Measurements from ENCODE around the gene PACC1.
A peak's percentile ranks its signal among the peaks of the same experiment; 100 is the strongest.
"Not testable (repeated sequence)": the region's sequence is repeated elsewhere in the genome, so short reads cannot be mapped to it uniquely, and the experiment has no call there.

PACC1 gene

DNA sequence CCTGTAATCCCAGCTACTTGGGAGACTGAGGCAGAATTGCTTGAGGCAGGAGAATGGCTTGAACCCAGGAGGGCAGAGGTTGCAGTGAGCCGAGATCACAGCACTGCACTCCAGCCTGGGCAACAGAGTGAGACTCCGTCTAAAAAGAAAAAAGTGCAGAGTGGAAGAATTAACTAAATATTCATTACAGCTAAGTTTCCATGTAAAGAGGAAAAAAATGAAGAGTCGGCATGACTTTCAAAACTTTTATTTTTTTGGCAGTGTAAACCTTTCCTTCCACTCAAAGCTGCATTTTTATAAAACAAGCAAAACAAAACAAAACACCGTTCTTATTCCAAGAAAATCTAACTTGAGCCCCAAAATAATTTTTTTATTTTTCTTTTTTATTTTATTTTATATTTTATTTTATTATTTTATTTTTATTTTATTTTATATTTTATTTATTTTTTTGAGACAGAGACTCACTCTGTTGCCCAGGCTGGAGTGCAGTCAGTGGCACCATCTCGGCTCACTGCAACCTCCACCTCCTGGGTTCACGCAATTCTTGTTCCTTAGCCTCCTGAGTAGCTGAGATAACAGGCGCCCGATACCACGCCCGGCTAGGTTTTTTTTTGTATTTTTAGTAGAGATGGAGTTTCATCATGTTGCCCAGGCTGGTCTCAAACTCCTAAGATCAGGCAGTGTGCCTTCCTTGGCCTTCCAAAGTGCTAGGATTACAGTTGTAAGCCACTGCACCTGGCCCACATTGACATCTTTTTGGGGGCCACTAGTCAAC is 62.9 kb downstream of the PACC1 start:
- no peaks in the 10 kb centered on the region for H3K9me3 Mint-ChIP-seq (ENCODE audit: low read depth)
- no peak overlapping the region for H3K4me3 Mint-ChIP-seq
- H3K27me3 Mint-ChIP-seq = no peaks in the 10 kb centered on the region
- peaks cover 3% of the 10 kb centered on the region for H3K36me3 Mint-ChIP-seq
- peak overlapping the region; percentile 10 for H3K27ac Mint-ChIP-seq
- no peaks in the 10 kb centered on the region for H3K4me1 Mint-ChIP-seq (ENCODE audit: low read depth)

- Mint-ChIP-seq H3K9me3 (ENCODE audit: low read depth) (no peaks in the 10 kb centered on the region), H3K4me1 (ENCODE audit: low read depth) (peaks cover 2% of the 10 kb centered on the region), H3K4me3 (no peak overlapping the region), H3K27me3 (no peaks in the 10 kb centered on the region), H3K27ac (no peak overlapping the region), H3K36me3 (peaks cover 4% of the 10 kb centered on the region)
Measured at GRCh38 chr1:212346601-212347000, 68.1 kb downstream of the PACC1 start.

DNA sequence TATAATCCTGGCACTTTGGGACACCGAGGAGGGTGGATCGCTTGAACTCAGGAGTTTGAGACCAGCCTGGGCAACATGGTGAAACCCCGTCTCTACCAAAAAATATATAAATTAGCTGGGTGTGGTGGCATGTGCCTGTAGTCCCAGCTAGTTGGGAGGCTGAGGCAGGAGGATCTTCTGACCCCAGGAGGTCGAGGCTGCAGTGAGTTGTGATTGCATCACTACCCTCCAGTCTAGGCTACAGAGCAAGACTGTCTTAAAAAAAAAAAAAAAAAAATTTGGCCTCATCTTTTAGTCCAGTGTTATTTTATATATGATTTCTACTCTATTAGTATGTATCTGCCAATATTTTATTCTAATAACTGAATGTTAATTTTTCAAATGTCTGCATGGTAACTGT is 69.8 kb downstream of the PACC1 start:
- no peak overlapping the region for H3K4me3 Mint-ChIP-seq

GRCh38 chr1:212341090-212341489 is 73.6 kb downstream of the PACC1 start:
- H3K36me3 Mint-ChIP-seq = peaks cover 8% of the 10 kb centered on the region
- no peak overlapping the region for H3K4me3 Mint-ChIP-seq
- no peaks in the 10 kb centered on the region for H3K9me3 Mint-ChIP-seq (ENCODE audit: low read depth)
- no peaks in the 10 kb centered on the region for H3K27me3 Mint-ChIP-seq
- H3K4me1 Mint-ChIP-seq (ENCODE audit: low read depth) = peaks cover 2% of the 10 kb centered on the region
- no peak overlapping the region for H3K27ac Mint-ChIP-seq

More for the DNA sequence above, 69.8 kb downstream of the PACC1 start:
- no peaks in the 10 kb centered on the region for H3K27me3 Mint-ChIP-seq
- no peak overlapping the region for H3K27ac Mint-ChIP-seq
- no peaks in the 10 kb centered on the region for H3K9me3 Mint-ChIP-seq (ENCODE audit: low read depth)
- H3K36me3 Mint-ChIP-seq = peaks cover 4% of the 10 kb centered on the region
- H3K4me1 Mint-ChIP-seq (ENCODE audit: low read depth) = peaks cover 2% of the 10 kb centered on the region

DNA sequence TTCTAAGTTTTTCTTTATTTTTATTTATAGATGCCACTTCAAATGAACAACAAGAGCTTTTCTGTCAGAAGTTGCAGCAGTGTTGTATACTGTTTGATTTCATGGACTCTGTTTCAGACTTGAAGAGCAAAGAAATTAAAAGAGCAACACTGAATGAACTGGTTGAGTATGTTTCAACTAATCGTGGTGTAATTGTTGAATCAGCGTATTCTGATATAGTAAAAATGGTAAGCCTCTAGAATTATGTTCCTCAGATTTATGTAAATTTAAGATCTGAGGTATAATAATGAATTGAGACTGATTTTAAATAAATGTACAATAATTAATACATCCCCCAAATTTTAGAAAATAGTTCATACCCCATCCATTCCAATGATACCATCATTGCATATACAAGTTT is 85.6 kb downstream of the PACC1 start:
- peaks cover 6% of the 10 kb centered on the region for H3K36me3 Mint-ChIP-seq
- H3K4me1 Mint-ChIP-seq (ENCODE audit: low read depth) = peaks cover 22% of the 10 kb centered on the region
- no peaks in the 10 kb centered on the region for H3K27me3 Mint-ChIP-seq
- no peak overlapping the region for H3K4me3 Mint-ChIP-seq
- no peak overlapping the region for H3K27ac Mint-ChIP-seq
- H3K9me3 Mint-ChIP-seq (ENCODE audit: low read depth) = no peaks in the 10 kb centered on the region

DNA sequence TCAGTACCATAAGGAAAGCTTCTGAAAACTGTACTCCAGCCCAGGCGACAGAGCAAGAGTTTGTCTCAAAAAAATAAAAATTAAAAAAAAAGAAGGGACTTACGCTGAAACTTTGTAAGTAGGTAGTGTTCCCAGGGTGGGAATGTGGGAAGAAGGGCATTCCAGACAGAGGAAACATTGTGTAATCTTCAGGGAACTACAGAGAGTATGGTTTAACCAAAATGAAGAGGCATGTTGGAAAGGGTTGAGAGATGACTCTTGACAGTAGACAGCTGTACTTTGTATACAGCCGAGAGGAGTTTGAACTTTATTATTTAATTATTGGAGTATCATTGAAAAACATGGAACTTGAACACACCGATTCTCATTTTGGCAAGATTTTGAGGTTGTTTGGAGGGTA is 86.4 kb downstream of the PACC1 start:
- Mint-ChIP-seq H3K4me1 (ENCODE audit: low read depth) (peaks cover 29% of the 10 kb centered on the region), H3K27me3 (no peaks in the 10 kb centered on the region), H3K36me3 (peaks cover 4% of the 10 kb centered on the region), H3K9me3 (ENCODE audit: low read depth) (no peaks in the 10 kb centered on the region), H3K27ac (no peak overlapping the region), H3K4me3 (no peak overlapping the region)

DNA sequence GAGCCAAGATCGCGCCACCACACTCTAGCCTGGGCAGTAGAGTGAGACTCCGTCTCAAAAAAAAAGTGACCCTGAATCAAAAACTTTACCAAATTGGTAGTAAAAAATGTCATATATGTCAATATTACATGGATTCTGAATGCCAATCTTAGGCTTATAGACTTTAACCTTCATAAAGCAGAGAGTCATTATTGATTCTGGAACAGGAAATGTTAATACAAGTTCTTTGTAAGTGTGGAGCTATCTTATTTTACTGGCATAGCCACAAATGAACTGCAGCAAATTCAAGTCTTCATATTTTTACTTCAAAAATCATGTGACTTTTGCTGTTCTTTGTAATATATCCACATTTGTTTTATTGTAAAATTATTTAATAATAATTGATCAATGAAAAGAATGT is 88.1 kb downstream of the PACC1 start:
- Mint-ChIP-seq H3K9me3 (ENCODE audit: low read depth) (no peaks in the 10 kb centered on the region), H3K36me3 (peaks cover 7% of the 10 kb centered on the region), H3K27ac (no peak overlapping the region), H3K4me3 (no peak overlapping the region), H3K4me1 (ENCODE audit: low read depth) (peaks cover 37% of the 10 kb centered on the region), H3K27me3 (no peaks in the 10 kb centered on the region)

DNA sequence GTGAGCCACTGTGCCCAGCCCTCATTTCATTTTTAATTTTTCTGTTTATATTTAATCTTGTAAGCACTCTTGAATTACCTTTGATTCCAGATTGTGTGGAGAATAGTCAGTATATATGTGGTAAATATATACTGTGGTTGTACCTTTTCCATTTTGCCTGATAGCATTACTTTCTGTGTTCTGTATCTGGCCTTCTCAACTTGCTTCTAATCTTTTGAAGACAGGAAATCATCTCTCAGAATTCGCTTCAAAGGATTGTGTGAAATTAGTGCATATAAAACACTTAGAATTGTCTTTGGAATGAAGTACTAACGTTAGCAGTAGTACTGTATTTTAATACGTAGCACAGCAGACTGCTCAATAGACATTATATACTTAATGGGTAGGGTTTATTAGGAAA is 91.6 kb downstream of the PACC1 start:
- Mint-ChIP-seq H3K36me3 (peaks cover 7% of the 10 kb centered on the region), H3K9me3 (ENCODE audit: low read depth) (no peaks in the 10 kb centered on the region), H3K27ac (peak overlapping the region; percentile 77), H3K27me3 (no peaks in the 10 kb centered on the region), H3K4me3 (peak overlapping the region; percentile 53), H3K4me1 (ENCODE audit: low read depth) (peaks cover 41% of the 10 kb centered on the region)

DNA sequence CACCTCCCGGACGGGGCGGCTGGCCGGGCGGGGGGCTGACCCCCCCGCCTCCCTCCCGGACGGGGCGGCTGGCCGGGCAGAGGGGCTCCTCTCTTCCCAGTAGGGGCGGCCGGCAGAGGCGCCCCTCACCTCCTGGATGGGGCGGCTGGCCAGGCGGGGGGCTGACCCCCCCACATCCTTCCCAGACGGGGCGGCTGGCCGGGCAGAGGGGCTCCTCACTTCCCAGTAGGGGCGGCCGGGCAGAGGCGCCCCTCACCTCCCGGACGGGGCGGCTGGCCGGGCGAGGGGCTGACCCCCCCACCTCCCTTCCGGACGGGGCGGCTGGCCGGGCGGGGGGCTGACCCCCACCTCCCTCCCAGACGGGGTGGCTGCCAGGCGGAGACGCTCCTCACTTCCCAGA is 93.7 kb downstream of the PACC1 start:
- not testable (repeated sequence) for H3K4me3 Mint-ChIP-seq; H3K27me3 Mint-ChIP-seq; H3K9me3 Mint-ChIP-seq (ENCODE audit: low read depth); H3K27ac Mint-ChIP-seq; H3K36me3 Mint-ChIP-seq
- H3K4me1 Mint-ChIP-seq (ENCODE audit: low read depth) = peaks cover 51% of the 10 kb centered on the region

DNA sequence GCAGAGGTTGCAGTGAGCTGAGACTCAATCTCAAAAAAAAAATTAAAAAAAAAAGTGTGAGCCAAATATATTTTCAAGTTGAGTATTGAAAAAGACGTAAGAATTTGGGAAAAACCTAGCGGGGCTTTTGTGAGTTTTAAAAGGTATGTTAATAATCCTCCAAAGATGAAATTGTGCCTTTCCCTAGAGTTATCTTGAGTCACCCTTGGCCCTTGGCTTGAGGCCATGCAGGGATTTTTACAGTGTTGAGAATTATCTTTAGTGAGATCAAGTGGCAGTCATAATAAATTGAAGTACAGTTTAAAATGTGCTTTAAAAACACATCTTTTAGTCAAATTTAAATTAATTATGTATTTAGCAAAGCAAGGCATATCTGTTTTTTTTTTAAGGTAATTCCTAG is 96.8 kb downstream of the PACC1 start:
- Mint-ChIP-seq H3K27me3 (no peaks in the 10 kb centered on the region), H3K9me3 (ENCODE audit: low read depth) (no peaks in the 10 kb centered on the region), H3K27ac (no peak overlapping the region), H3K4me1 (ENCODE audit: low read depth) (peaks cover 48% of the 10 kb centered on the region), H3K4me3 (no peak overlapping the region), H3K36me3 (peaks cover 5% of the 10 kb centered on the region)

- Mint-ChIP-seq H3K27me3 (no peaks in the 10 kb centered on the region), H3K9me3 (ENCODE audit: low read depth) (no peaks in the 10 kb centered on the region), H3K4me3 (peak overlapping the region; percentile 17), H3K27ac (peak overlapping the region; percentile 56), H3K36me3 (peaks cover 10% of the 10 kb centered on the region), H3K4me1 (ENCODE audit: low read depth) (peaks cover 45% of the 10 kb centered on the region)
Measured at GRCh38 chr1:212315907-212316306, 98.8 kb downstream of the PACC1 start.

GRCh38 chr1:212315184-212315583 is 99.5 kb downstream of the PACC1 start:
- Mint-ChIP-seq H3K27me3 (no peaks in the 10 kb centered on the region), H3K4me3 (no peak overlapping the region), H3K27ac (no peak overlapping the region), H3K9me3 (ENCODE audit: low read depth) (no peaks in the 10 kb centered on the region), H3K4me1 (ENCODE audit: low read depth) (peaks cover 45% of the 10 kb centered on the region), H3K36me3 (peaks cover 11% of the 10 kb centered on the region)

Measured in activated naive CD8-positive, alpha-beta T cell (primary cell).